HEK293 (cell line): ENCODE results near the gene IFNAR1.

Experiments used
- CTCF ChIA-PET: fragments of 350-600 bp; formaldehyde crosslinking; extraction: SDS; loops from one replicate; lab custom pipeline; 2021; ENCODE audit warnings: antibody characterized with exemption; lab: Yijun Ruan, JAX
- POLR2A ChIA-PET: fragments of 300-600 bp; formaldehyde crosslinking; extraction: SDS; loops from one replicate; lab custom pipeline; 2020; ENCODE audit warnings: antibody characterized with exemption, inconsistent platforms; lab: Yijun Ruan, JAX
- H3K27ac ChIP-seq: fragments of 200-500 bp; sonication (Bioruptor generic); 2 replicates; pipeline ENCODE4 v1.5.1; 2014; ENCODE audit warnings: low read depth, low read length, control low read depth, inconsistent platforms; ENCODE audit errors: extremely low read depth
- H3K36me3 ChIP-seq, 2 experiments: fragments of 200-500 bp in 1 of 2; sonication (Bioruptor generic) in 1 of 2; 1 replicate in 1 of 2; 2 replicates in 1 of 2; pipeline ENCODE4 v1.5.1; 2014 to 2017; ENCODE audit warnings: inconsistent platforms in 2 of 2, low read length in 2 of 2; ENCODE audit not compliant: control insufficient read depth in 2 of 2, insufficient read depth in 1 of 2
- H3K4me1 ChIP-seq: fragments of 200-500 bp; sonication (Bioruptor generic); 2 replicates; pipeline ENCODE4 v1.5.1; 2014; ENCODE audit warnings: mild to moderate bottlenecking, low read length, inconsistent platforms; ENCODE audit not compliant: control insufficient read depth, insufficient read depth
- H3K4me3 ChIP-seq: 2 replicates; pipeline ENCODE4 v1.5.1; 2011; ENCODE audit warnings: low read depth, mild to moderate bottlenecking, control low read depth, low read length, moderate library complexity
- H3K9me3 ChIP-seq: fragments of 200-500 bp; sonication (Bioruptor generic); 2 replicates; pipeline ENCODE4 v1.5.1; 2014; ENCODE audit warnings: low read depth, low read length, inconsistent platforms; ENCODE audit not compliant: control insufficient read depth, insufficient read depth
- GFI1B ChIP-seq: fragments of 450-650 bp; formaldehyde crosslinking; IDR thresholded peaks from 2 replicates; pipeline ENCODE4 v1.5.1; 2016; ENCODE audit warnings: missing biosample characterization, missing genetic modification characterization
- INSM2 ChIP-seq: fragments of 450-650 bp; formaldehyde crosslinking; IDR thresholded peaks from 2 replicates; pipeline ENCODE4 v1.5.1; 2016; ENCODE audit warnings: missing biosample characterization, missing genetic modification characterization
- PATZ1 ChIP-seq: fragments of 450-650 bp; formaldehyde crosslinking; IDR thresholded peaks from 2 replicates; pipeline ENCODE4 v1.5.1; 2016; ENCODE audit warnings: missing biosample characterization, missing genetic modification characterization
- PRDM10 ChIP-seq: fragments of 450-650 bp; formaldehyde crosslinking; IDR thresholded peaks from 2 replicates; pipeline ENCODE4 v1.5.1; 2016; ENCODE audit warnings: missing biosample characterization, missing genetic modification characterization
- REST ChIP-seq: fragments of 450-650 bp; formaldehyde crosslinking; IDR thresholded peaks from 2 replicates; pipeline ENCODE4 v1.5.1; 2016; ENCODE audit warnings: missing biosample characterization, missing genetic modification characterization
- SP7 ChIP-seq: fragments of 450-650 bp; formaldehyde crosslinking; IDR thresholded peaks from 2 replicates; pipeline ENCODE4 v1.5.1; 2016; ENCODE audit warnings: missing biosample characterization, missing genetic modification characterization
- TRIM28 ChIP-seq: IDR thresholded peaks from 2 replicates; pipeline ENCODE4 v1.6.1; 2011; ENCODE audit warnings: low read length, control low read depth, borderline replicate concordance
- YY1 ChIP-seq: fragments of 450-650 bp; formaldehyde crosslinking; IDR thresholded peaks from 2 replicates; pipeline ENCODE4 v1.5.1; 2018; ENCODE audit warnings: missing biosample characterization, missing genetic modification characterization
- ZNF121 ChIP-seq: fragments of 450-650 bp; formaldehyde crosslinking; IDR thresholded peaks from 2 replicates; pipeline ENCODE4 v1.5.1; 2016; ENCODE audit warnings: missing biosample characterization, missing genetic modification characterization
- ZNF138 ChIP-seq: fragments of 450-650 bp; formaldehyde crosslinking; IDR thresholded peaks from 2 replicates; pipeline ENCODE4 v1.5.1; 2016; ENCODE audit warnings: missing biosample characterization, missing genetic modification characterization, borderline replicate concordance
- ZNF16 ChIP-seq: fragments of 450-650 bp; formaldehyde crosslinking; IDR thresholded peaks from 2 replicates; pipeline ENCODE4 v1.5.1; 2016; ENCODE audit warnings: low read depth, missing biosample characterization, missing genetic modification characterization
- ZNF214 ChIP-seq: fragments of 450-650 bp; formaldehyde crosslinking; IDR thresholded peaks from 2 replicates; pipeline ENCODE4 v1.5.1; 2017; ENCODE audit warnings: missing biosample characterization, mild to moderate bottlenecking, missing genetic modification characterization, borderline replicate concordance
- ZNF302 ChIP-seq: fragments of 450-650 bp; formaldehyde crosslinking; IDR thresholded peaks from 2 replicates; pipeline ENCODE4 v1.5.1; 2016; ENCODE audit warnings: missing biosample characterization, missing genetic modification characterization, low read depth
- ZNF366 ChIP-seq: fragments of 450-650 bp; formaldehyde crosslinking; conservative IDR thresholded peaks from 2 replicates; pipeline ENCODE4 v1.5.1; 2016; ENCODE audit warnings: missing biosample characterization, missing genetic modification characterization
- ZNF529 ChIP-seq: fragments of 450-650 bp; formaldehyde crosslinking; IDR thresholded peaks from 2 replicates; pipeline ENCODE4 v1.5.1; 2017; ENCODE audit warnings: missing genetic modification characterization, missing biosample characterization; ENCODE audit not compliant: insufficient replicate concordance
- ZNF600 ChIP-seq: fragments of 450-650 bp; formaldehyde crosslinking; IDR thresholded peaks from 2 replicates; pipeline ENCODE4 v1.5.1; 2016; ENCODE audit warnings: missing biosample characterization, missing genetic modification characterization
- ZNF624 ChIP-seq: fragments of 450-650 bp; formaldehyde crosslinking; IDR thresholded peaks from 2 replicates; pipeline ENCODE4 v1.5.1; 2017; ENCODE audit warnings: missing biosample characterization, missing genetic modification characterization
- ZNF626 ChIP-seq: fragments of 450-650 bp; sonication (Bioruptor Pico); formaldehyde crosslinking; IDR thresholded peaks from 2 replicates; pipeline ENCODE4 v1.5.1; 2018; ENCODE audit warnings: missing biosample characterization, missing genetic modification characterization, inconsistent platforms
- ZNF639 ChIP-seq: fragments of 450-650 bp; formaldehyde crosslinking; IDR thresholded peaks from 2 replicates; pipeline ENCODE4 v1.5.1; 2016; ENCODE audit warnings: missing biosample characterization, missing genetic modification characterization
- ZSCAN5A ChIP-seq: fragments of 450-650 bp; formaldehyde crosslinking; IDR thresholded peaks from 2 replicates; pipeline ENCODE4 v1.5.1; 2016; ENCODE audit warnings: missing biosample characterization, missing genetic modification characterization

IFNAR1 gene

GRCh38 chr21:33368576-33368975 lies 43.8 kb downstream of the IFNAR1 start:
- H3K27ac ChIP-seq, result no peak overlapping the region
- POLR2A ChIA-PET, result no interaction called here
- CTCF ChIA-PET, result interaction anchor here (0.5 to 3.3 kb wide), 5 partner anchors 7 to 896 kb away, joined by 3 to 38 read pairs (median 4); no protein-coding TSS in a partner anchor
- H3K36me3 ChIP-seq, result no peaks in the 10 kb centered on the region
- H3K4me3 ChIP-seq, result no peak overlapping the region
- no peaks in the 10 kb centered on the region for H3K9me3 ChIP-seq
- H3K4me1 ChIP-seq, result no peaks in the 10 kb centered on the region
- TF ChIP-seq YY1 (tag by site-specific recombination), result no peak
- no peak for TF ChIP-seq ZNF529 (tag by site-specific recombination)
- no peak for TF ChIP-seq ZNF600
- TF ChIP-seq ZNF302 (tag by site-specific recombination), result no peak
- no peak for TF ChIP-seq PATZ1
- TF ChIP-seq ZNF366 (tag by site-specific recombination), result no peak
- no peak for TF ChIP-seq ZNF624 (tag by site-specific recombination)
- TF ChIP-seq ZNF16 (tag by site-specific recombination), result no peak
- TF ChIP-seq ZNF214 (tag by site-specific recombination), result no peak
- TF ChIP-seq PRDM10 (tag by site-specific recombination), result no peak

GRCh38 chr21:33369586-33369985 lies 44.8 kb downstream of the IFNAR1 start:
- CTCF ChIA-PET, result interaction anchor here (0.7 to 3.3 kb wide), 3 partner anchors 8 to 453 kb away, joined by 3 to 38 read pairs (median 3); no protein-coding TSS in a partner anchor
- H3K9me3 ChIP-seq, result no peaks in the 10 kb centered on the region
- POLR2A ChIA-PET, result no interaction called here
- no peaks in the 10 kb centered on the region for H3K36me3 ChIP-seq
- H3K27ac ChIP-seq, result no peak overlapping the region
- no peak overlapping the region for H3K4me3 ChIP-seq
- peaks cover 3% of the 10 kb centered on the region; the same call in 1 of the 2 replicates for H3K4me1 ChIP-seq
- no peak for TF ChIP-seq GFI1B (tag by site-specific recombination)
- no peak for TF ChIP-seq ZNF639
- no peak for TF ChIP-seq INSM2 (tag by site-specific recombination)
- no peak for TF ChIP-seq ZNF626
- no peak for TF ChIP-seq ZNF121 (tag by site-specific recombination)
- TF ChIP-seq SP7 (tag by site-specific recombination), result no peak
- no peak for TF ChIP-seq TRIM28
- TF ChIP-seq REST (tag by site-specific recombination), result no peak
- TF ChIP-seq ZSCAN5A (tag by site-specific recombination), result no peak
- no peak for TF ChIP-seq ZNF600
- TF ChIP-seq ZNF138 (tag by site-specific recombination), result no peak
